ENCODE data around the gene TIPIN.

TIPIN gene

DNA sequence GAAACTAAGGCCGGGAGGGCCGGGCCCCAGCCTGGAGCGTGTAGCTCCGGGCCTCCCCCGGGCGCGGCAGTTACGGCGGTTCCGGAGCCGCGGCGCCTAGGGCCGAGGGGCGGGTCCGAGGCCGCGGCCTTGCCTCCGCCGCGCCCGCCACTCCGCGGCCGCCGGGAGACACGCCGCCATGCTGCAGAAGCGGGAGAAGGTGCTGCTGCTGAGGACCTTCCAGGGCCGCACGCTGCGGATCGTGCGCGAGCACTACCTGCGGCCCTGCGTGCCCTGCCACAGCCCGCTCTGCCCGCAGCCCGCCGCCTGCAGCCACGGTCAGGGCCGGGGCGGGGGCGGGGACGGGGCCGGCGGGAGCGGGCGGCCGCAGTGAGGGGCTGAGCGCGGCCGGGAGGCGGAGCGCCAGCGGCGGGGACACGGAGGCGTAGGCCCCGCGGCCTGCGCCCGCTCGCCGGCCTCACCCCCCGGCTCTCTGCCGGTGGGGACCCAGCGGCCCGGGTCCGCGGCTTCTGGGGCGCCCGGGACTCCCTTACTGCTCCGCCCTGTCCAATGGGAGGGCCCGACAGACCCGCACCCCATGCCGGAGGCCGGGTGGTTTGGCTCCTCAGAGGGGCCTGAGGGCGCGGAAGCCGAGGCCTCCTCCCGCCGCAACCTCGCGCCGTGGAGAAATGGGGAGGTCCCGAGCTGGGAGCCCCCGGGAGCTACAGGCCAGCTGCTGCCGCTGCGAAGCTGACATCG, 62.9 kb downstream of the TIPIN start, which contains the start of gene DIS3L:
Gene DIS3L, plus strand, starts transcription at position 150 of the 738 bp plus-strand sequence. Its CDS starts 29 bp downstream, at position 179.
- TF ChIP-seq, protein P1, sequence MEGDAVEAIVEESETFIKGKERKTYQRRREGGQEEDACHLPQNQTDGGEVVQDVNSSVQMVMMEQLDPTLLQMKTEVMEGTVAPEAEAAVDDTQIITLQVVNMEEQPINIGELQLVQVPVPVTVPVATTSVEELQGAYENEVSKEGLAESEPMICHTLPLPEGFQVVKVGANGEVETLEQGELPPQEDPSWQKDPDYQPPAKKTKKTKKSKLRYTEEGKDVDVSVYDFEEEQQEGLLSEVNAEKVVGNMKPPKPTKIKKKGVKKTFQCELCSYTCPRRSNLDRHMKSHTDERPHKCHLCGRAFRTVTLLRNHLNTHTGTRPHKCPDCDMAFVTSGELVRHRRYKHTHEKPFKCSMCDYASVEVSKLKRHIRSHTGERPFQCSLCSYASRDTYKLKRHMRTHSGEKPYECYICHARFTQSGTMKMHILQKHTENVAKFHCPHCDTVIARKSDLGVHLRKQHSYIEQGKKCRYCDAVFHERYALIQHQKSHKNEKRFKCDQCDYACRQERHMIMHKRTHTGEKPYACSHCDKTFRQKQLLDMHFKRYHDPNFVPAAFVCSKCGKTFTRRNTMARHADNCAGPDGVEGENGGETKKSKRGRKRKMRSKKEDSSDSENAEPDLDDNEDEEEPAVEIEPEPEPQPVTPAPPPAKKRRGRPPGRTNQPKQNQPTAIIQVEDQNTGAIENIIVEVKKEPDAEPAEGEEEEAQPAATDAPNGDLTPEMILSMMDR (conservative IDR thresholded peaks at IDR 0.05) = no peak
- H3K27ac ChIP-seq = peak within 1 kb of the TSS; percentile 95

DNA sequence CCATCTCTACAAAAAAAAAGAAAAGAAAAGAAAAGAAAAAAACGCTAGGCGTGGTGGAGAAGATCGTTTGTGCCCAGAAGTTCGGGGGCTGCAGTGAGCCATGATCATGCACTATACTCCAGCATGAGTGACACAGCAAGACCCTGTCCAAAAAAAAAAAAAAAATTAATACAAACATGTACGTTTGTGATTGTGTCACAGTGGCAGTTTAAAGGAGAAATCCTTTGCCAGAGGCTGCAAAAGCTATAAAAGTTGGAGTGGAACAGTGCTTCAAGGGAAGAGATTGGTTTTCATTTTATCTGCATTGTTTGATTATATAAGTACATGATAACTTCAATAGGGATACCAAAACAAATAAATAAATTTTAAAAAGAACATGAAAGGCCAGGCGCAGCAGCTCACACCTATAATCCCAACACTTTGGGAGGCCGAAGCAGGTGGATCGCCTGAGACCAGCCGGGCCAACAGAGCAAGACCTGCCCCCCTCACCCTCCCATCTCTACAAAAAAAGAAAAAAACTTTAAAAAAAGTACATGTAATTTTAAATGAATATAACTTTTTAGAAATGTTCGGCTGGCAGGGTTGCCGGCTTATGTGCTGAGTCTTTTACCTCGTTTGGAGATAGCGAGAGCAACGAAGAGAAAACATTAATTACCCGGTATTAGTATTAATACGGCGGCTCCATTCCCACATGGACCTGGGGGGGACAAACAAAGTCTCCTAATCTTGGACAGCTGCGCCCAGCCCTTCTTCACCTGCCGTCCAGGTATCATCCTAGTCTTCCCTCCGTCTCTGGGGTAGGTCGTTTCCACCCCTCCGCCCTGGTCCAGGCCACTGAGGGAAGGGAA, 63.7 kb downstream of the TIPIN start:
- TF ChIP-seq, protein P1 (conservative IDR thresholded peaks at IDR 0.05) = no peak
- peak overlapping the region; percentile 95 for H3K27ac ChIP-seq

- H3K27ac ChIP-seq = peak overlapping the region; percentile 95
Observed at GRCh38 chr15:66291816-66292570, 64.5 kb downstream of the TIPIN start.

DNA sequence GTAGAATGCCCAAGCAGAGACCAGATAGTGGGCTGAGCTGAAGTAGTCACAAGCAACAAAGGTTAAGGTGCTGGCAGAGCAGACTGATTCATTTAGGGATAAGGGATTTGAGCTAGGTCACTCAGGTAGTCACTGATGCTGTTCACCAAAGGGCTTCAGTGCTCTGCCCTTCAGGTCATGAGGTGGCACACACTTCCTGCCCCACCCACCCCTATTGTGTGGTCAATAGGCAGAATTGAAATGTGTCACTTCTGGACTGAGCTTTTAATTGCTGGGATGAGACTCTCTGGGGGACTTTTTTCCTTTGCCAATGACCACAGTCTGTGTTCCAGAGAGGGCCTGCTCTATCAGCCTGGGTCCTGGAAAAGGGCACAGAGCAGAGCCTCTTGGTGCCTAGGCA, 66.0 kb downstream of the TIPIN start:
- peak overlapping the region; percentile 95 for H3K27ac ChIP-seq
- TF ChIP-seq, protein P1 (conservative IDR thresholded peaks at IDR 0.05) = no peak

More at GRCh38 chr15:66291816-66292570, 64.5 kb downstream of the TIPIN start:
- TF ChIP-seq, protein P1 (conservative IDR thresholded peaks at IDR 0.05) = no peak

GRCh38 chr15:66290007-66290406, 66.5 kb downstream of the TIPIN start:
- H3K27ac ChIP-seq = peak overlapping the region; percentile 95
- TF ChIP-seq, protein P1 (conservative IDR thresholded peaks at IDR 0.05) = no peak

GRCh38 chr15:66288551-66289185, 67.8 kb downstream of the TIPIN start:
- TF ChIP-seq, protein P1 (conservative IDR thresholded peaks at IDR 0.05) = no peak
- H3K27ac ChIP-seq = peak overlapping the region; percentile 95
